ENCODE data around the gene PRDM15. TPM values are rescaled to one million over a fixed set of nuclear protein-coding genes. Genes with fewer than 3 reads are reported as not detected.

Gene PRDM15
- total and polyA plus RNA-seq, 7 donors = 1.2 to 6.9 (median 4.6) TPM

Small RNA genes lying within 50 kb of the gene (small RNA-seq; reads per million reads assigned to genes)
- gene RF00334 = 0 reads per million in 3 donors

Other genes starting within 250 kb of the PRDM15 start
- gene RIPK4, start 112.3 kb downstream of the PRDM15 start, total RNA-seq = under 1 TPM; under 0.01 to 0.54 (median 0.30) TPM
- 1 to 10 TPM; 4.0 to 7.8 (median 6.9) TPM for gene RIPK4, start 112.3 kb downstream of the PRDM15 start, polyA plus RNA-seq
- 10 to 100 TPM; 19.0 to 45.1 (median 22.2) TPM for gene C2CD2, start 74.7 kb upstream of the PRDM15 start, total RNA-seq
- gene C2CD2, start 74.7 kb upstream of the PRDM15 start, polyA plus RNA-seq = 1 to 10 TPM; 1.8 to 8.3 (median 3.7) TPM
- gene ZBTB21, start 131.0 kb upstream of the PRDM15 start, total RNA-seq = 10 to 100 TPM in 1 of 4 donors, 1 to 10 TPM in 3; 6.9 to 14.7 (median 7.7) TPM
- gene ZBTB21, start 131.0 kb upstream of the PRDM15 start, polyA plus RNA-seq = 1 to 10 TPM; 1.8 to 2.9 (median 2.8) TPM
- not detected for gene UMODL1, start 192.0 kb upstream of the PRDM15 start, total RNA-seq
- gene UMODL1, start 192.0 kb upstream of the PRDM15 start, polyA plus RNA-seq = under 1 TPM in 2 of 3 donors, not detected in 1; 0.13 to 0.23 TPM